Gastrocnemius medialis (tissue), 4 donors: ENCODE measurements around the gene KDM1A.

Source experiments
- CTCF ChIP-seq, 5 experiments: fragments of 450-650 bp in 3 of 5; fragments of 200-600 bp in 2 of 5; sonication (generic) in 2 of 5; IDR thresholded peaks in 4 of 5; conservative IDR thresholded peaks in 1 of 5; 1 replicate in 4 of 5; 2 replicates in 1 of 5; pipeline ENCODE4 v1.5.1; 2016 to 2019; ENCODE audit warnings: antibody characterized with exemption in 5 of 5, mild to moderate bottlenecking in 3 of 5, moderate library complexity in 3 of 5
- POLR2A ChIP-seq, 2 donors: fragments of 450-650 bp; IDR thresholded peaks; one replicate each; pipeline ENCODE4 v1.6.1; 2017; ENCODE audit warnings: antibody characterized with exemption in 2 of 2, mild to moderate bottlenecking in 2 of 2, moderate library complexity in 2 of 2

GRCh38 chr1:23099171-23099536 is 79.9 kb downstream of the KDM1A start:
- TF ChIP-seq POLR2A (IDR thresholded peaks at IDR 0.05) (no peak), CTCF (IDR thresholded peaks at IDR 0.05 in 4 of 5, conservative IDR thresholded peaks at IDR 0.05 in 1 of 5) (no peak)
